Neural progenitor cell (in vitro differentiated cells): ENCODE data around the gene PRPF38A.
"Not testable (repeated sequence)": the region's sequence is repeated elsewhere in the genome, so short reads cannot be mapped to it uniquely, and the experiment has no call there.

Experiments used
- EZH2 ChIP-seq: fragments of 200-600 bp; sonication (generic); IDR thresholded peaks from 2 replicates; pipeline ENCODE4 v1.6.1; 2017; ENCODE audit warnings: antibody characterized with exemption, mild to moderate bottlenecking, moderate library complexity
- EZH2phosphoT487 ChIP-seq: fragments of 200-600 bp; sonication (generic); IDR thresholded peaks from 2 replicates; pipeline ENCODE4 v1.6.1; 2017; ENCODE audit warnings: antibody characterized with exemption
- TF ChIP-seq, protein P1 (sequence below): fragments of 200-600 bp; sonication (generic); IDR thresholded peaks from 2 replicates; pipeline ENCODE4 v1.5.1; 2017; ENCODE audit warnings: antibody characterized with exemption, mild to moderate bottlenecking

DNA sequence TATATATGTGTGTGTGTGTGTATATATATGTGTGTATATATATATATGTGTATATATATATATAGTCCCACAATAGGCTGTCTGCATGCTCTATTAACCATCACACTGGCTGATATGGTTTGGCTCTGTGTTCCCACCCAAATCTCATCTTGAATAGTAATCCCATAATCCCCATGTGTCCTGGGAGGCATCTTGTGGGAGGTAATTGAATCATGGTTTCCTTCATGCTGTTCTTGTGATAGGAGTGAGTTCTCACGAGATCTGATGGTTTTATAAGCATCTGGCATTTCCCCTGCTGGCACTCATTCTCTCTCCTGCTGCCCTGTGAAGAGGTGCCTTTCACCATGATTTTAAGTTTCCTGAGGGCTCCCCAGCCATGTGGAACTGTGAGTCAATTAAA lies 34.6 kb upstream of the PRPF38A start:
- TF ChIP-seq EZH2, EZH2phosphoT487: not testable (repeated sequence)
- TF ChIP-seq, protein P1, sequence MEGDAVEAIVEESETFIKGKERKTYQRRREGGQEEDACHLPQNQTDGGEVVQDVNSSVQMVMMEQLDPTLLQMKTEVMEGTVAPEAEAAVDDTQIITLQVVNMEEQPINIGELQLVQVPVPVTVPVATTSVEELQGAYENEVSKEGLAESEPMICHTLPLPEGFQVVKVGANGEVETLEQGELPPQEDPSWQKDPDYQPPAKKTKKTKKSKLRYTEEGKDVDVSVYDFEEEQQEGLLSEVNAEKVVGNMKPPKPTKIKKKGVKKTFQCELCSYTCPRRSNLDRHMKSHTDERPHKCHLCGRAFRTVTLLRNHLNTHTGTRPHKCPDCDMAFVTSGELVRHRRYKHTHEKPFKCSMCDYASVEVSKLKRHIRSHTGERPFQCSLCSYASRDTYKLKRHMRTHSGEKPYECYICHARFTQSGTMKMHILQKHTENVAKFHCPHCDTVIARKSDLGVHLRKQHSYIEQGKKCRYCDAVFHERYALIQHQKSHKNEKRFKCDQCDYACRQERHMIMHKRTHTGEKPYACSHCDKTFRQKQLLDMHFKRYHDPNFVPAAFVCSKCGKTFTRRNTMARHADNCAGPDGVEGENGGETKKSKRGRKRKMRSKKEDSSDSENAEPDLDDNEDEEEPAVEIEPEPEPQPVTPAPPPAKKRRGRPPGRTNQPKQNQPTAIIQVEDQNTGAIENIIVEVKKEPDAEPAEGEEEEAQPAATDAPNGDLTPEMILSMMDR: not testable (repeated sequence)
